SHP77 (cell line): ENCODE data around the gene GNAO1.

Experiments used
- DNase-seq, 2 experiments: peaks; one replicate each; lab custom pipeline; 2025; lab: John Stamatoyannopoulos, UW

GNAO1 gene

GRCh38 chr16:56198006-56198754, 6.9 kb downstream of the GNAO1 start:
- no peak for DNase-seq

GRCh38 chr16:56198755-56199114, 7.4 kb downstream of the GNAO1 start:
- no peak for DNase-seq

GRCh38 chr16:56199164-56199563, 7.9 kb downstream of the GNAO1 start:
- no peak for DNase-seq

- DNase-seq, result no peak
These were observed 9.7 kb downstream of the GNAO1 start for GRCh38 chr16:56201030-56201429.

GRCh38 chr16:56202036-56202435, 10.7 kb downstream of the GNAO1 start:
- DNase-seq, result no peak

- DNase-seq, result peak in 1 of 2 experiments; percentile 21
These were observed 11.8 kb downstream of the GNAO1 start for GRCh38 chr16:56203052-56203451.

GRCh38 chr16:56204816-56205215, 13.5 kb downstream of the GNAO1 start:
- no peak for DNase-seq

- DNase-seq, result no peak
These were observed 15.7 kb downstream of the GNAO1 start for GRCh38 chr16:56206951-56207350.

GRCh38 chr16:56207421-56207820, 16.1 kb downstream of the GNAO1 start:
- DNase-seq, result no peak

- DNase-seq, result no peak
These were observed 20.2 kb downstream of the GNAO1 start for GRCh38 chr16:56211435-56211981.

GRCh38 chr16:56212144-56212543, 20.9 kb downstream of the GNAO1 start:
- no peak for DNase-seq

- no peak for DNase-seq
These were observed 30.7 kb downstream of the GNAO1 start for GRCh38 chr16:56221995-56222394.

- no peak for DNase-seq
These were observed 31.2 kb downstream of the GNAO1 start for GRCh38 chr16:56222474-56222997.

- DNase-seq, result no peak
These were observed 33.9 kb downstream of the GNAO1 start for GRCh38 chr16:56225017-56225742.

GRCh38 chr16:56226187-56226586, 34.9 kb downstream of the GNAO1 start:
- DNase-seq, result no peak

GRCh38 chr16:56226845-56227525, 35.7 kb downstream of the GNAO1 start:
- no peak for DNase-seq

- no peak for DNase-seq
These were observed 36.6 kb downstream of the GNAO1 start for GRCh38 chr16:56227936-56228335.

- no peak for DNase-seq
These were observed 37.2 kb downstream of the GNAO1 start for GRCh38 chr16:56228476-56228875.

GRCh38 chr16:56233795-56234566, 42.7 kb downstream of the GNAO1 start:
- DNase-seq, result no peak

- DNase-seq, result no peak
These were observed 43.4 kb downstream of the GNAO1 start for GRCh38 chr16:56234737-56235136.

- DNase-seq, result no peak
These were observed 46.2 kb downstream of the GNAO1 start for GRCh38 chr16:56237451-56237930.

- no peak for DNase-seq
These were observed 46.9 kb downstream of the GNAO1 start for GRCh38 chr16:56238188-56238587.
